ENCODE results near the gene SEMA4C.

The SEMA4C gene

DNA sequence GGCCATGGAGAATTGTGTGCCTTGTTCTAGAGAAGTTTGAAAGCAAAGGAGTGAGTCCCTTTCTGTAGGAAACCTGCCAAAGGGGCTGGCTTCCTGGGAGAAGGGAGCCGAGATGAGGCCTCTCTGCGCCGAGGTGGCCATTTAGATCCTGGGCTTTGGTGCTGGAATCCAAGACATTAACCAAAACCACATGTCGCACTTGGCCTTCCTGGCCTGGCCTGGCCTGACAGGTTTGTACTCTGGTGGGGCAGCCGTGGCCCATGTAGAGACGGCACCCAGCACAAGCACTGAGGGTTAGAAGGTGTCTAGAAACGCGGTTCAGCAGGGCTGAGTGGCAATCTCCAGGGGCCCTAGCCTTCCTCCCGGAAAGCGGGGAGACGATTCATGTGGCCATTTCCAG, 46.7 kb downstream of the SEMA4C start:
- DNase-seq (ENCODE audit: low spot score), result no peak
- in situ Hi-C loops (cut with MboI; ENCODE audit: low sequenced_read_pairs, unreplicated experiment), result no loop called here
- TF ChIP-seq CTCF (IDR thresholded peaks at IDR 0.05; ENCODE audit: borderline replicate concordance, control extremely low read depth, extremely low read depth, insufficient read depth, missing control alignments), result no peak

DNA sequence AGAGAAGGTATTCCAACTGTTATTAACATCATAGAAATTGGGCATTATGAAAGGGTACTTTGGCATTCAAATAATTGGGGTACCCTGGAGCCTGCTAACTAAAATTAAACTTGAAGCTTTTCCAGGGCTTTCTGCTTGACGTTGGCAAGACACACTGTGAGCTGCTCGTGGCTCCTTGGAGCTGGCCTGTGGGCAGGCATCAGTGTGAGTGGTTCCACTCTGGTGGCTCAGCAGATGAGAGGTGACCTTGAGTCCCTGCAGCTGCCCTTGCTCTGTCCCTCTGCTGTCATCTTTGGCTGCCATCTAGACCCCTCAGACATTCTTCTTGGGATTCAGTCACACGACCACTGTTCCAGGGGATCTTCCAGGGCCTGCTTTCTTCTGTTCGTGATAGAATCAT, 47.1 kb downstream of the SEMA4C start:
- DNase-seq (ENCODE audit: low spot score), result no peak
- in situ Hi-C loops (cut with MboI; ENCODE audit: low sequenced_read_pairs, unreplicated experiment), result no loop called here

DNA sequence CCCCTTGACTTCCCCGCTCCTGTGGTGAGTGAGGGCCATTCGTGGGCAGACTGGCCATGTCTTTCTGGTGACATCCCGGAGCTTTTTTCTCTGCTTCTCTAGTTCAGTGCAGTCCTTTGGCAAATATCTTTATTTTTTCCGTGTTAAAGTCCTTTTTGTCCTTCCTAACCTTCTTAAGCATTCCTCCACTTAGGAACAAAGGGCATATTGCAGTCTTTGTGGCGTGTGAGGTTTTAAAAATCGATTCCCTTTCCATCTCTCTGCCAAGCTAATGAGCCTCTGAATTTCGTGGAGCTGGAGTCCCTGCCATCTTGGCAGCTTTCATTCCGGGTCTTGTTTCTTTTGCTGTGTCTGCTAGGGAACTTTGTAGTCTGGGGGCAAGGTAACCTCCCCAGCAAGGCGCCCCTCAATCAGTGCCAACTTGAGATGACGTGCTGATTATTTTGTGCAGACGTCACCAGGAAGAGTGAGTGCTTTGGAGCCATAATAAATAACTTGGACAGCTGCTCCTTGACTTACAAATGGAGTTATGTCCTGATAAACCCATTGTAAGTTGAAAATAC, 48.7 kb downstream of the SEMA4C start:
- in situ Hi-C loops (cut with MboI; ENCODE audit: low sequenced_read_pairs, unreplicated experiment), result no loop called here
- no peak for DNase-seq (ENCODE audit: low spot score)
- no peak for TF ChIP-seq CTCF (IDR thresholded peaks at IDR 0.05; ENCODE audit: borderline replicate concordance, control extremely low read depth, extremely low read depth, insufficient read depth, missing control alignments)

More for the DNA sequence above, 47.1 kb downstream of the SEMA4C start:
- no peak for TF ChIP-seq CTCF (IDR thresholded peaks at IDR 0.05; ENCODE audit: borderline replicate concordance, control extremely low read depth, extremely low read depth, insufficient read depth, missing control alignments)

GRCh38 chr2:96819876-96820511, 49.9 kb downstream of the SEMA4C start:
- DNase-seq (ENCODE audit: low spot score), result no peak
- no peak for TF ChIP-seq CTCF (IDR thresholded peaks at IDR 0.05; ENCODE audit: borderline replicate concordance, control extremely low read depth, extremely low read depth, insufficient read depth, missing control alignments)
- in situ Hi-C loops (cut with MboI; ENCODE audit: low sequenced_read_pairs, unreplicated experiment), result no loop called here

DNA sequence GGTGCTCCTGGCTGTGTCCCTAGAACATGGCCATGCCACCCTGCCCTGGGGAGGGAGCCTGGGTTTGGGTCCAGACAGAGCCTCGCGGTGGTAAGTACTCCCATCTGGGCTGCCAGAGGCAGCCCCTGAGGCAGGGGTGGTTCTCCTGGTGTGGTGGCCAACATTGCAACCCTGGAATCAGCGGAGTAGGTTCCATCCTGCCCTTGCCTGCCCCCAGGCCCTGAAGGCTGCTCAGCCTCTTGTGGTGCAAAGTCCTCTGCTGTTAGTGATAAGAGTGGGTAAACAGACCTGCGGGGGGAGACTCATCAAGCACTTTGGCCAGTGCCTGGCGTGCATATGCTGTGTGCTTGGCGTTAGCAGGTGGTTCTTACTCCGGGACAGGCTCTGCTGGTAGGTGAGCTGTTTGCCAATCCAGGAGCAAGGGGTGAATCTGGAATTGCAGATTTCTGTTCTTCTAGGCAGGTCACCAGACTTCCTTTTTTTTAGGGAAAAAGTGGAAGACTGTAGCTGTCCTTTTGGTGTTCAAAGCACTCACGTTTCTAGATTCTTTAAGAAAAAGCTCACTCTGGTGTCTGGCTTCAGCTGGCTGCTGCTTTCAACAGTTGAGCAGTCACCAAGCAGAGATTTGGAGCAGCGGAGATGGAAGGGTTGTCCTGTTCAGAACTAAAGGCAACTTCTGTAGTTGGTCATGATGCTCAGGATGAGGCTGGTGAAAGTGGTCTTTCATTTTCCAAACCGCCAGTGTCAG, 50.6 kb downstream of the SEMA4C start:
- in situ Hi-C loops (cut with MboI; ENCODE audit: low sequenced_read_pairs, unreplicated experiment), result no loop called here
- DNase-seq (ENCODE audit: low spot score), result no peak
- no peak for TF ChIP-seq CTCF (IDR thresholded peaks at IDR 0.05; ENCODE audit: borderline replicate concordance, control extremely low read depth, extremely low read depth, insufficient read depth, missing control alignments)

GRCh38 chr2:96817882-96818281, 52.0 kb downstream of the SEMA4C start:
- in situ Hi-C loops (cut with MboI; ENCODE audit: low sequenced_read_pairs, unreplicated experiment), result no loop called here
- DNase-seq (ENCODE audit: low spot score), result no peak
- no peak for TF ChIP-seq CTCF (IDR thresholded peaks at IDR 0.05; ENCODE audit: borderline replicate concordance, control extremely low read depth, extremely low read depth, insufficient read depth, missing control alignments)
